ENCODE data around the gene NFKBIL1. TPM values are rescaled to one million over a fixed set of nuclear protein-coding genes. Genes with fewer than 3 reads are reported as not detected.
"Not testable (repeated sequence)": the region's sequence is repeated elsewhere in the genome, so short reads cannot be mapped to it uniquely, and the experiment has no call there.

The NFKBIL1 gene
- 8.4 TPM for polyA plus RNA-seq (2013, experiment 1 of 2)
- 9.6 TPM for polyA plus RNA-seq (2013, experiment 2 of 2)

DNA sequence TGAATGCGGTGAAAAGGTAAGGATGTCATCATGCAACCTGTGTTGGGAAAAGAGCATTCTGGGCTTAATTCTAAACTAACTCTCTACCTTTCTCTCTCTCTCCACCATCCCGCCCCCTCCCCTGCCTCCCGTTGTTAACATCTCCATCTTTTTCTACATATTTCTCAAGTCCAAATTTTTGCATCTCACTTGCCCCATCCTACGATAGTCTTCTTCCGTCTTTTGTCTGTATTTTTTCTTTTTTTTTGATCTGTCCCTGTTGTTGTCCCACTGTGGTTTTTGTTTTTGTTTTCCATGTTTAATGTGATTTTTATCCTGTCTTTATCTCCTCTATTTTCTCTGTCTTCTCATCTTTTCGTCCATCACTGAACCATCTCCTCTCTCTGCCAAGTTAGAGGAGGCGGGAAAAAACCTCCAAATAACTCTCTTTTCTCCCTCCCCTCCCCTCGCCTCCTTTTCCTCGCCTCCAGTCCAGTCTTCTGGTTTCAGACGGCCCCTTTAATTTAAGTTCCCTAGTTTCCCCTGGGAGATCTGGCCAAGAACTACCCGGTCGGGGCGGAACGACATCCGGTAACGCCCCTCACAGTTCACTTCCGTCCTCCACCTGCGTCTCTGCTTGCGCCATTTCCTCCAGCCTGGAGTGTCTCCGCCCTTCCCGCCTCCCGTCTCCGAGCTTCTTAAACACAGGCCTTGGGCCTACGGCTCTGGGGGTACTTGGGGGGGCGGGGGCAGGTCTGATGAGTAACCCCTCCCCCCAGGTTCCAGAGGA is at the start of gene NFKBIL1:
Gene NFKBIL1, plus strand, starts transcription at position 651 of the 769 bp plus-strand sequence. Its CDS starts 87 bp downstream, at position 738.
- Histone ChIP-seq H3K23ac (ENCODE audit: low read length) (no peak within 1 kb of the TSS), H2BK120ac (ENCODE audit: low read depth, low read length) (no peak within 1 kb of the TSS), H2BK15ac (replicated peaks; ENCODE audit: low read depth) (no peak within 1 kb of the TSS), H3K79me2 (ENCODE audit: control insufficient read depth, insufficient read depth, low read length) (no peaks in the 10 kb centered on the region), H3K36me3 (ENCODE audit: control insufficient read depth, insufficient read depth, low read length) (no peaks in the 10 kb centered on the region), H3K18ac (ENCODE audit: low read length) (no peak within 1 kb of the TSS), H3K56ac (ENCODE audit: low read length) (peak within 1 kb of the TSS; percentile 78), H3K9ac (ENCODE audit: low read length) (peak within 1 kb of the TSS; percentile 66), H4K8ac (ENCODE audit: low read depth, low read length) (no peak within 1 kb of the TSS), H2AK5ac (ENCODE audit: low read length) (no peak within 1 kb of the TSS), H3K4me3 (ENCODE audit: low read length) (peak within 1 kb of the TSS; percentile 49), H3K4me2 (ENCODE audit: low read length) (peak within 1 kb of the TSS; percentile 87), H3K79me1 (ENCODE audit: low read length) (peaks cover 7% of the 10 kb centered on the region), H3K27ac (ENCODE audit: low read depth, low read length) (no peak within 1 kb of the TSS), H2BK5ac (ENCODE audit: low read length) (no peak within 1 kb of the TSS), H3K27me3 (ENCODE audit: insufficient read depth, low read length, poor library complexity) (no peaks in the 10 kb centered on the region), H3K4ac (ENCODE audit: low read depth, low read length) (peak within 1 kb of the TSS; percentile 4), H4K5ac (ENCODE audit: low read length) (no peak within 1 kb of the TSS), H3K4me1 (ENCODE audit: control insufficient read depth, low read depth, low read length) (no peaks in the 10 kb centered on the region)
- peak; percentile 98 for DNase-seq
- WGBS (ENCODE audit: extremely low coverage, insufficient coverage, low lambda C conversion rate) = no CpG with 5 or more reads among the region's 25 CpGs

GRCh38 chr6:31498748-31499147 is 48.7 kb upstream of the NFKBIL1 start:
- H3K4me2 ChIP-seq (ENCODE audit: low read length) = peak overlapping the region; percentile 29
- no CpG with 5 or more reads among the region's 21 CpGs for WGBS (ENCODE audit: extremely low coverage, insufficient coverage, low lambda C conversion rate)
- no peaks in the 10 kb centered on the region for H3K4me1 ChIP-seq (ENCODE audit: control insufficient read depth, low read depth, low read length)
- H3K9ac ChIP-seq (ENCODE audit: low read length) = no peak overlapping the region
- H3K27me3 ChIP-seq (ENCODE audit: insufficient read depth, low read length, poor library complexity) = no peaks in the 10 kb centered on the region
- H3K18ac ChIP-seq (ENCODE audit: low read length) = no peak overlapping the region
- no peak overlapping the region for H3K23ac ChIP-seq (ENCODE audit: low read length)
- DNase-seq = peak; percentile 33
- H3K79me2 ChIP-seq (ENCODE audit: control insufficient read depth, insufficient read depth, low read length) = no peaks in the 10 kb centered on the region
- H3K79me1 ChIP-seq (ENCODE audit: low read length) = no peaks in the 10 kb centered on the region
- H4K8ac ChIP-seq (ENCODE audit: low read depth, low read length) = no peak overlapping the region
- no peak overlapping the region for H2BK5ac ChIP-seq (ENCODE audit: low read length)
- H3K27ac ChIP-seq (ENCODE audit: low read depth, low read length) = no peak overlapping the region
- no peak overlapping the region for H4K5ac ChIP-seq (ENCODE audit: low read length)
- no peaks in the 10 kb centered on the region for H3K36me3 ChIP-seq (ENCODE audit: control insufficient read depth, insufficient read depth, low read length)
- no peak overlapping the region for H2BK15ac ChIP-seq (replicated peaks; ENCODE audit: low read depth)
- no peak overlapping the region for H2BK120ac ChIP-seq (ENCODE audit: low read depth, low read length)
- H2AK5ac ChIP-seq (ENCODE audit: low read length) = no peak overlapping the region
- no peak overlapping the region for H3K4ac ChIP-seq (ENCODE audit: low read depth, low read length)
- peak overlapping the region; percentile 15 for H3K56ac ChIP-seq (ENCODE audit: low read length)
- no peak overlapping the region for H3K4me3 ChIP-seq (ENCODE audit: low read length)

DNA sequence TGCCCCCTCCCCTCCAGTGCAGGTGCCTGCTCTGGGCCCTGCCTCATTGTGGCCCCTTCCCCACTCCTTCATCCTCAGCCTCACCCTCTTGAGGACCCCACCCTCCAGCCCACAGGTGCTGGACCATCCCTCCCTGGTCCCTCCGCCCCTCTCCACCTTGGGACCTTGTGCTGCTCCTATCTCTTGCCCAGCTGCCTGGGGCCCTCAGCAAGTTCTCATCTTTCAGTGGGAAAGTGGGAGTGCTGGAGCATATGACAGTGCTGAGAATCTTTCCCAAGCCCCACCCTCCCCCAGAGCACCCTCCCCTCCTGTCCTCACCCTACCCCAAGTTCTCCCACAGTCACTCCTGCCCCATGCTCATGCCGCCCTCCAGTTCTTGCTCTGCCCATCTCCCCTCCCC is 47.8 kb upstream of the NFKBIL1 start:
- H3K9ac ChIP-seq (ENCODE audit: low read length); H2BK15ac ChIP-seq (replicated peaks; ENCODE audit: low read depth); DNase-seq; H3K23ac ChIP-seq (ENCODE audit: low read length); H3K79me1 ChIP-seq (ENCODE audit: low read length); H3K4ac ChIP-seq (ENCODE audit: low read depth, low read length); H2BK120ac ChIP-seq (ENCODE audit: low read depth, low read length); H2BK5ac ChIP-seq (ENCODE audit: low read length); H3K4me2 ChIP-seq (ENCODE audit: low read length); H3K56ac ChIP-seq (ENCODE audit: low read length); H4K5ac ChIP-seq (ENCODE audit: low read length); H3K36me3 ChIP-seq (ENCODE audit: control insufficient read depth, insufficient read depth, low read length); H3K27me3 ChIP-seq (ENCODE audit: insufficient read depth, low read length, poor library complexity); H3K4me1 ChIP-seq (ENCODE audit: control insufficient read depth, low read depth, low read length); H3K4me3 ChIP-seq (ENCODE audit: low read length); H4K8ac ChIP-seq (ENCODE audit: low read depth, low read length); H3K18ac ChIP-seq (ENCODE audit: low read length); H3K79me2 ChIP-seq (ENCODE audit: control insufficient read depth, insufficient read depth, low read length); H3K27ac ChIP-seq (ENCODE audit: low read depth, low read length); H2AK5ac ChIP-seq (ENCODE audit: low read length): not testable (repeated sequence)
- no CpG with 5 or more reads among the region's 2 CpGs for WGBS (ENCODE audit: extremely low coverage, insufficient coverage, low lambda C conversion rate)

DNA sequence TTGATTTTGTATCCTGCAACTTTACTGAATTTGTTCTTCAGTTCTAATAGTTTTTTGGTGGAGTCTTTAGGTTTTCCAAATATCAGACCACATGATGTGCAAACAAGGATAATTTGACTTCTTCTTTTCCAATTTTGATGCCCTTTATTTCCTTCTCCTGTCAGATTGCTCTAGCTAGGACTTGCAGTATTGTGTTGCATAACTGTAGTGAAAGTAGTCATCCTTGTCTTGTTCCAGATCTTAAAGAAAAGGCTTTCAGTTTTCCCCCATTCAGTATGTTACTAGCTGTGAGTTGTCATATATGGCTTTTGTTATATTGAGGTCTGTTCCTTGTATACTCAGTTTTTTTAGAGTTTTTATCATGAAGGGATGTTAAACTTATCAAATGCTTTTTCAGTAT is 44.8 kb upstream of the NFKBIL1 start:
- Histone ChIP-seq H3K4ac (ENCODE audit: low read depth, low read length) (no peak overlapping the region), H3K9ac (ENCODE audit: low read length) (no peak overlapping the region), H3K79me2 (ENCODE audit: control insufficient read depth, insufficient read depth, low read length) (no peaks in the 10 kb centered on the region), H4K8ac (ENCODE audit: low read depth, low read length) (no peak overlapping the region), H3K36me3 (ENCODE audit: control insufficient read depth, insufficient read depth, low read length) (no peaks in the 10 kb centered on the region), H3K27ac (ENCODE audit: low read depth, low read length) (no peak overlapping the region), H3K23ac (ENCODE audit: low read length) (no peak overlapping the region), H2AK5ac (ENCODE audit: low read length) (no peak overlapping the region), H2BK120ac (ENCODE audit: low read depth, low read length) (no peak overlapping the region), H2BK5ac (ENCODE audit: low read length) (no peak overlapping the region), H3K4me1 (ENCODE audit: control insufficient read depth, low read depth, low read length) (no peaks in the 10 kb centered on the region), H3K56ac (ENCODE audit: low read length) (no peak overlapping the region), H3K18ac (ENCODE audit: low read length) (no peak overlapping the region), H3K4me3 (ENCODE audit: low read length) (no peak overlapping the region), H3K79me1 (ENCODE audit: low read length) (peaks cover 2% of the 10 kb centered on the region), H3K4me2 (ENCODE audit: low read length) (no peak overlapping the region), H2BK15ac (replicated peaks; ENCODE audit: low read depth) (no peak overlapping the region), H3K27me3 (ENCODE audit: insufficient read depth, low read length, poor library complexity) (no peaks in the 10 kb centered on the region), H4K5ac (ENCODE audit: low read length) (no peak overlapping the region)
- DNase-seq = no peak

- not testable (repeated sequence) for H3K4me1 ChIP-seq (ENCODE audit: control insufficient read depth, low read depth, low read length); H3K9ac ChIP-seq (ENCODE audit: low read length); H2BK15ac ChIP-seq (replicated peaks; ENCODE audit: low read depth); H2BK120ac ChIP-seq (ENCODE audit: low read depth, low read length); H3K56ac ChIP-seq (ENCODE audit: low read length); H3K79me1 ChIP-seq (ENCODE audit: low read length); H3K4me2 ChIP-seq (ENCODE audit: low read length); H3K27me3 ChIP-seq (ENCODE audit: insufficient read depth, low read length, poor library complexity); H3K36me3 ChIP-seq (ENCODE audit: control insufficient read depth, insufficient read depth, low read length); H4K5ac ChIP-seq (ENCODE audit: low read length); DNase-seq; H3K4ac ChIP-seq (ENCODE audit: low read depth, low read length); H3K18ac ChIP-seq (ENCODE audit: low read length); H3K23ac ChIP-seq (ENCODE audit: low read length); H3K4me3 ChIP-seq (ENCODE audit: low read length); H2AK5ac ChIP-seq (ENCODE audit: low read length); H3K79me2 ChIP-seq (ENCODE audit: control insufficient read depth, insufficient read depth, low read length); H3K27ac ChIP-seq (ENCODE audit: low read depth, low read length); H4K8ac ChIP-seq (ENCODE audit: low read depth, low read length); H2BK5ac ChIP-seq (ENCODE audit: low read length)
- WGBS (ENCODE audit: extremely low coverage, insufficient coverage, low lambda C conversion rate) = no CpG with 5 or more reads among the region's 2 CpGs
Observed at GRCh38 chr6:31509036-31509435, 38.4 kb upstream of the NFKBIL1 start.

- Histone ChIP-seq H2BK120ac (ENCODE audit: low read depth, low read length) (no peak overlapping the region), H3K4me1 (ENCODE audit: control insufficient read depth, low read depth, low read length) (no peaks in the 10 kb centered on the region), H3K4me3 (ENCODE audit: low read length) (no peak overlapping the region), H3K27ac (ENCODE audit: low read depth, low read length) (no peak overlapping the region), H4K5ac (ENCODE audit: low read length) (no peak overlapping the region), H3K79me1 (ENCODE audit: low read length) (peaks cover under 1% of the 10 kb centered on the region), H2BK15ac (replicated peaks; ENCODE audit: low read depth) (no peak overlapping the region), H3K9ac (ENCODE audit: low read length) (no peak overlapping the region), H3K4me2 (ENCODE audit: low read length) (no peak overlapping the region), H3K23ac (ENCODE audit: low read length) (no peak overlapping the region), H4K8ac (ENCODE audit: low read depth, low read length) (no peak overlapping the region), H2BK5ac (ENCODE audit: low read length) (no peak overlapping the region), H3K27me3 (ENCODE audit: insufficient read depth, low read length, poor library complexity) (no peaks in the 10 kb centered on the region), H3K56ac (ENCODE audit: low read length) (no peak overlapping the region), H2AK5ac (ENCODE audit: low read length) (no peak overlapping the region), H3K18ac (ENCODE audit: low read length) (no peak overlapping the region), H3K4ac (ENCODE audit: low read depth, low read length) (no peak overlapping the region), H3K36me3 (ENCODE audit: control insufficient read depth, insufficient read depth, low read length) (no peaks in the 10 kb centered on the region), H3K79me2 (ENCODE audit: control insufficient read depth, insufficient read depth, low read length) (no peaks in the 10 kb centered on the region)
- WGBS (ENCODE audit: extremely low coverage, insufficient coverage, low lambda C conversion rate) = no CpG with 5 or more reads among the region's 4 CpGs
- DNase-seq = no peak
Observed at GRCh38 chr6:31510007-31510406, 37.4 kb upstream of the NFKBIL1 start.
